Hepatocyte (in vitro differentiated cells): ENCODE data around the gene PXDC1. TPM values are rescaled to one million over a fixed set of nuclear protein-coding genes. Genes with fewer than 3 reads are reported as not detected.

Experiments
- DNase-seq: peaks from one replicate; pipeline ENCODE4 v3.0.0-alpha.2; 2016; ENCODE audit warnings: low spot score
- H2AFZ ChIP-seq: fragments of 200-600 bp; sonication (generic); 2 replicates; pipeline ENCODE4 v1.6.0; 2016; ENCODE audit warnings: antibody characterized with exemption, mild to moderate bottlenecking
- H3K27ac ChIP-seq: fragments of 200-600 bp; sonication (generic); 2 replicates; pipeline ENCODE4 v1.5.1; 2016; ENCODE audit warnings: mild to moderate bottlenecking
- H3K27me3 ChIP-seq: fragments of 200-600 bp; sonication (generic); 2 replicates; pipeline ENCODE4 v1.6.1; 2016
- H3K36me3 ChIP-seq: fragments of 200-600 bp; sonication (generic); replicated peaks from 2 replicates; pipeline ENCODE4 v1.5.1; 2016; ENCODE audit warnings: low read depth; ENCODE audit not compliant: insufficient read depth
- H3K4me1 ChIP-seq: fragments of 200-600 bp; sonication (generic); 2 replicates; pipeline ENCODE4 v1.5.1; 2016; ENCODE audit warnings: mild to moderate bottlenecking, moderate library complexity; ENCODE audit not compliant: insufficient read depth
- H3K4me2 ChIP-seq: fragments of 200-600 bp; sonication (generic); 2 replicates; pipeline ENCODE4 v1.6.0; 2016
- H3K4me3 ChIP-seq: fragments of 200-600 bp; sonication (generic); 2 replicates; pipeline ENCODE4 v1.5.1; 2016; ENCODE audit warnings: mild to moderate bottlenecking
- H3K79me2 ChIP-seq: fragments of 200-600 bp; sonication (generic); 2 replicates; pipeline ENCODE4 v1.6.0; 2017; ENCODE audit warnings: mild to moderate bottlenecking
- H3K9me2 ChIP-seq: fragments of 200-600 bp; sonication (generic); replicated peaks from 2 replicates; pipeline ENCODE4 v1.6.0; 2017; ENCODE audit warnings: mild to moderate bottlenecking; ENCODE audit not compliant: insufficient read depth
- H3K9me3 ChIP-seq: fragments of 200-600 bp; sonication (generic); 2 replicates; pipeline ENCODE4 v1.5.1; 2016; ENCODE audit warnings: low read depth, mild to moderate bottlenecking
- H4K20me1 ChIP-seq: fragments of 200-600 bp; sonication (generic); 2 replicates; pipeline ENCODE4 v1.6.0; 2016; ENCODE audit warnings: mild to moderate bottlenecking; ENCODE audit not compliant: insufficient read depth, poor library complexity, severe bottlenecking
- CTCF ChIP-seq: fragments of 200-600 bp; sonication (generic); IDR thresholded peaks from 2 replicates; pipeline ENCODE4 v1.5.1; 2016; ENCODE audit warnings: antibody characterized with exemption, mild to moderate bottlenecking; ENCODE audit not compliant: poor library complexity
- EZH2 ChIP-seq: fragments of 200-600 bp; sonication (generic); IDR thresholded peaks from 2 replicates; pipeline ENCODE4 v1.6.1; 2016; ENCODE audit warnings: antibody characterized with exemption, mild to moderate bottlenecking, borderline replicate concordance
- EZH2phosphoT487 ChIP-seq: fragments of 200-600 bp; sonication (generic); IDR thresholded peaks from one replicate; pipeline ENCODE4 v1.6.1; 2018; ENCODE audit warnings: antibody characterized with exemption, mild to moderate bottlenecking, low read depth, moderate library complexity; ENCODE audit not compliant: unreplicated experiment, severe bottlenecking
- WGBS: methylation state at CpG from one replicate; pipeline ENCODE4 v1.1.6; 2016; ENCODE audit warnings: low lambda C conversion rate; ENCODE audit errors: missing lambda C conversion rate; 5-methylcytosine and 5-hydroxymethylcytosine counted together
- polyA plus RNA-seq: library from polyadenylated mRNA; unstranded; fragments of >200 nt; fragmentation: Nextera tagmentation; extraction: Ambion mirVana; gene quantifications from 2 replicates; pipeline ENCODE4 v1.2.1, GENCODE V29; 2016
- total RNA-seq: library from RNA; depleted of rRNA; stranded (reverse); fragments of >200 nt; gene quantifications from 2 replicates; pipeline ENCODE4 v1.2.3, GENCODE V29; 2014

The PXDC1 gene
- total and polyA plus RNA-seq, 2 experiments from 2014 or later, result 83.8 to 90.8 TPM

- no peaks in the 10 kb centered on the region for H3K79me2 ChIP-seq
- H3K9me2 ChIP-seq, result no peaks in the 10 kb centered on the region
- no peak for DNase-seq
- H3K4me1 ChIP-seq, result peaks cover 7% of the 10 kb centered on the region
- H3K4me2 ChIP-seq, result no peak overlapping the region
- TF ChIP-seq EZH2 (no peak), CTCF (no peak), EZH2phosphoT487 (no peak)
- H3K36me3 ChIP-seq, result no peaks in the 10 kb centered on the region
- no peak overlapping the region for H2AFZ ChIP-seq
- H3K9me3 ChIP-seq, result no peaks in the 10 kb centered on the region
- no peaks in the 10 kb centered on the region for H4K20me1 ChIP-seq
- WGBS, result 96% methylated on average over 1 of the region's 1 CpG
- H3K27ac ChIP-seq, result no peak overlapping the region
- H3K27me3 ChIP-seq, result no peaks in the 10 kb centered on the region
- H3K4me3 ChIP-seq, result no peak overlapping the region
Measured at GRCh38 chr6:3714768-3715167, 36.7 kb downstream of the PXDC1 start.

- no peak for DNase-seq
- Histone ChIP-seq H3K9me3 (no peaks in the 10 kb centered on the region), H4K20me1 (no peaks in the 10 kb centered on the region), H3K4me2 (no peak overlapping the region), H3K36me3 (no peaks in the 10 kb centered on the region), H3K9me2 (no peaks in the 10 kb centered on the region), H3K27ac (no peak overlapping the region), H3K4me3 (no peak overlapping the region), H3K4me1 (peaks cover 3% of the 10 kb centered on the region), H3K27me3 (no peaks in the 10 kb centered on the region), H3K79me2 (no peaks in the 10 kb centered on the region), H2AFZ (no peak overlapping the region)
- TF ChIP-seq EZH2 (no peak), CTCF (no peak), EZH2phosphoT487 (no peak)
- WGBS, result 82% methylated on average over 4 of the region's 4 CpGs
Measured at GRCh38 chr6:3714111-3714510, 37.4 kb downstream of the PXDC1 start.

GRCh38 chr6:3712827-3713665, 38.5 kb downstream of the PXDC1 start:
- no peaks in the 10 kb centered on the region for H3K79me2 ChIP-seq
- no peaks in the 10 kb centered on the region for H3K9me3 ChIP-seq
- no peaks in the 10 kb centered on the region for H3K27me3 ChIP-seq
- TF ChIP-seq EZH2phosphoT487 (no peak), CTCF (no peak), EZH2 (no peak)
- H3K4me2 ChIP-seq, result no peak overlapping the region
- no peaks in the 10 kb centered on the region for H3K9me2 ChIP-seq
- no peaks in the 10 kb centered on the region for H3K36me3 ChIP-seq
- no peak overlapping the region for H2AFZ ChIP-seq
- H3K4me3 ChIP-seq, result no peak overlapping the region
- H4K20me1 ChIP-seq, result no peaks in the 10 kb centered on the region
- no peak for DNase-seq
- 78% methylated on average over 9 of the region's 9 CpGs for WGBS
- H3K4me1 ChIP-seq, result no peaks in the 10 kb centered on the region
- no peak overlapping the region for H3K27ac ChIP-seq
